ENCODE results near the gene LINC01488.
A peak's percentile ranks its signal among the peaks of the same experiment; 100 is the strongest.

Gene LINC01488

DNA sequence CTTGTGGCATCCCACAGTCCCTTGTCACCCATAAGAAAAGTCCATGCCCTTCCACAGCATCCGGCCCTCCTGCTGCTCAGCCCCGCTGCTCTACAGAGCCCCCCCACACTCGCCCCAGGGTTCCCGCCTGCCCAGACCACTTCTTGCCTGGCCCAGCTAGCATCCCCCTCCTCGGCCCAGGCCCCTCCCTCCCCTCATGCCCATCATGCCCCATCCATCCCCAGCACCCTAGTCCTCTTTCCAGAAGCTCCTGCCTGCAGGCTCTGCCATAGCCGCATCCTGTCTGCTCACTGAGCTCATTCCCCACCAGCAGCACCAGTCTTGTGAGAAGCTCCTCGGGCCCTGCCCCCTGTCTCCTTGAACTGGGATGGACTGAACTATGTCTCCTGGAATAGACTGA, 54.4 kb downstream of the LINC01488 start:
- DNase-seq = no peak

- DNase-seq = no peak
Measured at GRCh38 chr11:69536406-69536805, 54.9 kb downstream of the LINC01488 start.

GRCh38 chr11:69537126-69537525, 55.7 kb downstream of the LINC01488 start:
- DNase-seq = no peak

DNA sequence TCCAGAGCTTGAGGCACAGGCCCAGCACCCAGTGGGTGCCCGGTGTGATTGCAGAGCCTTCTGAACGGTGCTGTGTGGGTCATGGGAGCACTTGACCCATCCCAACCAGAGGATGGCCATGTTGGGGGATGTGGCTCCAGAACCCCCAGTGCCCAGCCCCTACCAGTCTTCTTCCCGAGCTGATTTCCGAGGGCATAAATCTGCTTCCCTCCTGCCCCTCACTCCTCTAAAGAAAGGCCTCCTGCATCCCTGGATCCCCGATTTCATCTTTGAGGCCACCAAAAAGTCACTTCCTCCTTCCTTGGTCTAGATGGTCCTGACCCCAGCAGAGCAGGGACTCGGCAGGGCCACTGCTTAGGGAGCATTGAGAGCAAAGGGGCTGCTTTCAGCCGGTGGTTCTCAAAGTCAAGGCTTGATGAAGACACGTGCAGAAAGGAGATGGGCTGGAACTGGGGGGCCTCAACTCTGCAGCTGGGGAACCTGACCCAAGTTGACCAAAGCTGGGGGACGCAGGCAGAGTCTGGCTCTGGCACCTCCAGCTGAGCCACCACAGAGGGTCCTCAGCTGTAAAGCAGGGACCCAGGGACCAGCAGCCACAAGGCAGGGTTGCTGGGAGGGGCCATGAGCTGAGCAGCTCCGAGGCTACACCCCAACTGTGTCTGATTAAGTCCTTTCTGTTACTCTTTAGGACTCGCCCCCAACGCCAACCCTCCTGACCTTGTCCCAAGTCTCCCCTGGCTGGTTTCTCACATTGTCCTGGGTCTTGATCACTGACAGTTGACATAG, 56.6 kb downstream of the LINC01488 start:
- DNase-seq = no peak

DNA sequence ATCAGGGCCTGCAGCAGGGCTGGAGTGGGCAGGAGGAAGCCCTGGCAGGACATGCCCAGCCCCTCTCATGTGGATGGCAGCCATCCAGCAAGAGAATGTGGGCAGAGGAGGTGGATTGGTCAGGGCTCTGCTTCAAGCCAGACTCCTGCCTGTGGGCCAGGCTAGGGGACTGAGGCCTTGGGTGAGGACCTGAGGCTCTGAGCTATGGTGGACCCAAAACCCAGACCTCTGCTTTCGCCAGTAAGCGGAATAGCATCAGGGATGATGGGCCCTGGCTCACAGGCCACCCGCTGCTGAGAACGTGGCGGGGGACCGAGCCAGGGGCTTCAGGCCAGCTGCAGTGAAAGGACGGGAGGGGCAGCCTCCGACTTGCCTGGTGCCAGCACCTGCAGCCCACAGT, 57.4 kb downstream of the LINC01488 start:
- no peak for DNase-seq

- DNase-seq = peak; percentile 57
Measured at GRCh38 chr11:69539416-69540117, 58.1 kb downstream of the LINC01488 start.

DNA sequence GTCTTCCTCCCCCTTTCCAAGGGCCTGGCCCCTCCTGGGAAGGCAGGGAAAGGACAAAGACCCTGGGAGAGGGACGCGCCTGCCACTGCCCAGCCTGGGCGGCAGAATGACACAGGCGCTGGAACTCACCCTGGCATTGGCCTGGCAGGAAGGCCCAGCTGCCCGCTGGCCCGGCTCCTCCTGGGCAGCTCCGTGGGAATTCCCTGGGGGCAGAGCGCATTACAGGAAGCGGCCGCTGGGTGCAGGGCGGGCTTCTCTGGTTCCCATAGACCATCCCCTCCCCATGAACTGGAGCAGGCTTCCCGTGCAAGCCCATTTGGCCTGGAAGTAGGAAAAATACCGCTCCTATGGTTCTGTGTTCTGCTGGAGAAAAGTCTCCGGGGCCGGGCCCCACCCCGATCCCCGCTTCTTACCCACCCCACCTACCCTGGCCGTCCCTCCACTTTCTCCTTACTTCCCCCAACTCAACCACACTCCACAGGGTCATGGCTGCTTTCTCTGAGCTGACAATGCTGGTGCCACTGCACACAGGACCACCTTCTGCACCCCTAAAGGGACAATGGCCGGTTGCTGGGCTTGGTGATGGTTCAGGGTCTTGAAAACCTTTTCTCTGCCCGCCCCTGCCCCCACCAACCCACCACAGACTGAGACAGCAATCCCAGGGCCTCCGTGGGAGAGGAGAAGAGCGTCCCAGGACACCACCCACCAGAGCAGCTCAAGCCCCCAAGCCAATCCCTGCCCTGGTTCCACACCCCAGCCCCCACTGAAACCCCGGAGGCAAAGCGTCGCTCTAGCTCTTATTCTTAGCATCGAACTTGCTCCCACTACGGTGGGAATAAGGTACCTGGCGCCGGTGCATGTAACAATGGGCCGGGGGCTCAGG, 58.9 kb downstream of the LINC01488 start:
- DNase-seq = no peak

- DNase-seq = no peak
Measured at GRCh38 chr11:69541001-69541285, 59.5 kb downstream of the LINC01488 start.

DNA sequence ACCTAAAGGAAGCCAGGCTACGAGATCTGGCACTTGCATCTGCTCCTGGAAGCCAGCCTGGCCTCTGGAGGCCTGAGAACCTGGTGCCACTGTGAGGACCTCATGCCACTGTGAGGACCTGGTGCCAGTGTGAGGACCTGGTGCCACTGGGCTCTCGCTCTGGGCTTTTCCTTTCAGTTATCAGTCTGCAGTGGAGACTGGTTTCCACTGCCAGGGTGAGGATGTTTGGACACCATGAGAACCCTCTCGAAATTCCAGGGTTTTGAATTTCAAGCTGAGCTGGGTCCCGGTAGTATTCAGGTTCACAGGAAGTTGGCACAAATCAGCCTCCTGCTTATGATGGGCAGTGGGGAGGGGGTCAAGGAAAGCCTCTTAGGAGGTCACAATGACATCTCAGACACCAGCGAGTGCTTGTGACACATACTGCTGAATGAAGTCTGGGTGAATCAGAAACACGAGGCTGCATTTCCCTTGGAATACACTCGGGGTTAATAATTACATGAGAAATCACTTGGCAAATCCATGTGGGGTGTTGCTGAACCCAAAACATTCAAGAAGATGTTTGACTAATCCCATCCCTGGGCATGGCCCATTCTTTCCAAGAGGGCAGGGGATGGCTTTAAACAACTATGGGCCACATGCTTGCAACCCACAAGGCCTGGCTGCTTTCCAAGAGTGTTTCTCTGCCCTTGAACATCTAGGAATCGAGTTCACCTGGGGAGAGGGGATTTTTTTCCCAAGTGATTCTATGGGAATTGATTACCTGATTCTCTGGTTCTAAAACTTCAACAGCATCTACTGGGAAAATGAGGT, 60.2 kb downstream of the LINC01488 start:
- DNase-seq = no peak

GRCh38 chr11:69542314-69543168, 61.1 kb downstream of the LINC01488 start:
- DNase-seq = no peak
